Stimulated activated CD8-positive, alpha-beta memory T cell treated with anti-CD3 and anti-CD28 coated beads, Interleukin-7, amount 100 ng/mL, for 24 hours (primary cell): Measurements from ENCODE around the gene TSKU.
"Not testable (repeated sequence)": the region's sequence is repeated elsewhere in the genome, so short reads cannot be mapped to it uniquely, and the experiment has no call there.

Experiments used
- DNase-seq: peaks from one replicate; pipeline ENCODE4 v3.0.0-alpha.2; 2020; ENCODE audit warnings: low read depth

The TSKU gene

GRCh38 chr11:76824980-76825725, 42.0 kb downstream of the TSKU start:
- DNase-seq: no peak

DNA sequence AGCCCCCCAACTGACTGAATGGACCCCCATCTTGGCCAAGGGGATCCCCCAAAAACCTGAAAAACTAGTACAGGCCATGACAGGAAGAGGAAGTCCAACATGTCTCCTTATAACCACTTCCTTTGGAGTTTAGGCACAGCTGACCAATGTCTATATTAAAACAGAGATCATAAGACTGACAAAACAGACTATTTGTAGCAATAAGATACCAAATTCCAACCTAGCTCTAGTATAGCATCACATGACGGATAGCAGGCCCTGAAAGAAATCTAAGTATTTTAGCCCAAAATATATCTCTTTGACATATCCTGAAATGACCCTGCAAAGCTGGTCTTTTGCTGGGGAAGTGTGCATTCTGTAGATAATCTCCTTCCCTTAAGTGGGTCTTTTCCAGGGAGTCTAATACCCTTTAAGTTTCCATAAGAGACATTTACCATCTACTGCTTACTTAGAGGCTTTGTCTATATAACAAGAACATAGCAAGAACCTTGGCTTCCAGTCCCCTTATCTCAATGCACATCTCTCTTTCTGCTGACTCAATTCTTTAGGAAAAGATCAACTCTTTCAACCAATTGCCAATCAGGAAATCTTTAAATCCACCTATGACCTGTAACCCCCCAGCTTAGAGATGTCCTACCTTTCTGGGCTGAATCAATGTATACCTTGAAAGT, 42.7 kb downstream of the TSKU start:
- DNase-seq: no peak

- not testable (repeated sequence) for DNase-seq
These were observed 43.4 kb downstream of the TSKU start for GRCh38 chr11:76826508-76826907.

GRCh38 chr11:76827005-76827404, 43.8 kb downstream of the TSKU start:
- DNase-seq: not testable (repeated sequence)

DNA sequence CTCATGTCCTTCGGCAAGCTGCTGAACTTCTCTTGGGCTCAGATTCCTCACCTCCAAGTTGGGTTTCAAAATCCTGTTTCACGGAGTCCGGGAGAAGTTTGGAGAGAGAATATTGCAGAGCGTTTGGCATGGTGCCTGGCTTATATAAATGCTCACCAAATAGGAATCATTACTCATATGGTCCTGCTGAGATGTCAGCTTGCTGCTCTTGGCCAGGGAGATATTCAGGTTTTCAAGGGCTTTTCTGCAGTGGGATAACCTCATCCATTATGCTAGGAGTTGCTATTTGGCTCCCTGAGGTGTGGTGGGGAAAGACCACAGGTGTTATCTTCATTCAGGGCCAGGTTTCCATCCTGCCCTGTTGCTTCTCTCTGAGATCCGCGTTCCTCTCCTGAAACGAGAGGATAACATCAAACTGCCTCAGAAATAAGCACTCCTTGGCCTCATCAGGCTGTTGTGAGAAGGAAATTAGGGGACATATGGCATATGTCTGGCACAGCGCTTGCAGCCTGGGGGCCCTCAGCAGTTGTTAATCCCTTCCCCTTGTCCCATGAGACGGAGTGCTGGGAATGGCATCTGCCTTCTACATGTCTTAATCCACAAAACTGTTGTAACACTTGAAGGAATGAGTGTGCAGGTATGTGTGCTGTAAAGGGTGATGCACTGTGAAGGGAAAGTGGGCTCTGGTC, 47.6 kb downstream of the TSKU start:
- no peak for DNase-seq

- no peak for DNase-seq
These were observed 48.6 kb downstream of the TSKU start for GRCh38 chr11:76831686-76832310.

- DNase-seq: no peak
These were observed 49.2 kb downstream of the TSKU start for GRCh38 chr11:76832361-76832760.

DNA sequence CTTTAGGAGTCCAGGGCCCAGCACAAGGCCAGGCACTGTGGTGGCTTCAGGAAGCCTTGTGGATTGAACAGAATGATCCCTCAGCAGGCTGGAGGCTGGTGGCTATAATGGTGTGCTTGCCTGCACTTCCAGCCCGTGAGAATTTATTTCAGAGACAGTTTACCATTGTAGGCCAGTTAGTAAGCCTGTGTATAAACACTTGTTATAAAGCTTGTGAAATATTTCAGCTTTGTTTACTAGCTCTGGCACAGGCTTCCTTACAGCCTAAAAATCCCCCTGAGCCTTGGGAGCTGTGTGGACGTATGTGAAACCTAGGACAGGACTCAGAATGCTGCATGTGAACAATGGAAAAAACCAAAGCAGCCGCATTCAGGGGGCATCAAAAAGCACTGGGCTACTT, 51.0 kb downstream of the TSKU start:
- no peak for DNase-seq

DNA sequence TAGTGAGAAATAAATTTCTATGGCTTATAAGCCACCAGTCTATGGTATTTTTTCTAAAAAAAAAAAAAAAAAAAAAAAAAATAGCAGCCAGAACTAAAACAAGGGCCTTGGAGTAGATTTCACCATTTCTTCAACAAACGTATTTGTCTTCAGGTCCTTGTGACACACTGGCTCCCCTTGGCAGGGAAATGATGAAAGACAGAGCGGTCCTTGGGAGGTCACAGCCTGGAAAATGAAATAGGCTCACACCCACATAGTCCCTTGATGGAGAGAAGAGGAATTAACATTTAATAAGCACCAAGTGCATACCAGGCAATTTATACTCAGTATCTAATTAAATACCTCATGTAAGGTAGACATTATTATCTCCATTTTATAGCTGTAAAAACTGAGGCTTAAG, 51.9 kb downstream of the TSKU start:
- DNase-seq: no peak

GRCh38 chr11:76835928-76836612, 52.9 kb downstream of the TSKU start:
- DNase-seq: no peak

DNA sequence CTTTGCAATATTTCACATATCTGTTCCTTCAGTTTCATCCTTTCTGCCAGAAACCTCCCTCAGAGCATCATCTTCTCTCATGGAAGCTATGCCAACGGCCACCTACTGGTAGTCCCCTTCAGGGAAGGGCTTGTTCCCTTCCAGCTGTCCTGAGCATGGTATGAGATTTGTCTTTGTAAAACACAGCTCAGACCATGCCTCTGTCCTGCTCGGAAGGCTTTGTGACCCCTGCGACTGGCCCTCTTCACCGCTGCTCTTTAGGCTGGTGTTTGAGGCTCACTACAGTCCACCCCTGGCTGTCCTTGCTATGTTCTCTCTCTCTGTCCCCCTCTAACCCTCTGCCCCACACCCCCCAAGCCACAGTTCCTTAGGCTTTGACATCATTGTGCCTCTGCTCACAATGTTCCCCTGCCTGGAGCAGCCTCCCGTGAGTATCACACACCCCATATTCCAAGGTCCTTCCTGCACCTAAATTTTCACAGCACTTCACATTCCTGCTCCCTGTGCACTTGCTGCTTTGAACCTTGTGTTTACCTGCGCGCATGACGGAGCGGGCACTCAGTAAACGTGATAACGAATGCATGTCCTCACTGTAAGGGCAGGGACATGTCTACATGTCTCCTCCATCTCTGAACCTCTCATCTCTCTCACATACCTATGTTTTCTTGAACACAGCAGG, 53.6 kb downstream of the TSKU start:
- no peak for DNase-seq

GRCh38 chr11:76837696-76838677, 54.8 kb downstream of the TSKU start:
- no peak for DNase-seq

GRCh38 chr11:76838678-76839068, 55.5 kb downstream of the TSKU start:
- no peak for DNase-seq

DNA sequence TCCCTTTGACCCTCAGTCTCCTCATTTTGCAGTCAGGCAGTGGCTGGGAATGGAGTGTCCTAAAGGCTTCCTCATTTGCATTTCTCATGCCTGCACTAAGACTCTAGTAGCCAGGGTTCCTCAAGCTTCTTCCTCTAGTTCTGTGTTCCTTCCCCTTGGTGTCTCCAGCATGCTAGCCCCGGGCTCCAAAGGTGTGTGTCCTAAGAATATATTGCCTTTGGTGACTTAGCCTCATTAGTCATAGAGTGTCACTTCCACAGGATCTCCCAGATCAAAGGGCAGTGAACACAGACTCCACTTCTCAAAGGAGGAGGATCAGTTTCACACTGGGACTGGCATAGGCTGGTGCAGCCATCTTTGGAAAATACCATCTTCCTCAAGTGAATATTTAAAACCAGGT, 56.2 kb downstream of the TSKU start:
- no peak for DNase-seq

DNA sequence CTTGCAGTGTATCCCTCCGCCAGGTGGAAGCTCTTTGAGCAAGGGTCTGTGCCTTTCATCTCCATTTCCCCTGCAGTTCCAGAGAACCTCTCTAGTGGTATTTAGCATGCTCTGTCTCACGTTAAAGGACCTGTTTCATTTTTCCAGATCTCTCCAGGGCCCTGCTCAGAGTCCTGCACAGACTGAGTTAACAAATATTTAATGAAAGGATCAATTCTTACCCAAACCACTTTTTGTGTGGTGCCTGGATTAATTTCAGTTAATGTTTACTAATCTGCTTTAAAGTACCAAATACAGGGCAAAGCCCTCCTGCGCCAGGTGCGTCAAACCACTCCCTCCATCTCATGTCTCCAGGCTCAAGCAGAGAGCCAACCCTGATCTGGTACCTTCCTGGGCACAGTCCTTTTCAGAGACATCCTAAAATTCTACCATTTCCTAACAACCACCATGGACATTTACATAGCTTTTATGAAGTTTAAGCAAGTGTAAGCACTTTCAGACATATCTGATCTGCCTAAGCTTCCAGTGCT, 58.8 kb downstream of the TSKU start:
- no peak for DNase-seq

DNA sequence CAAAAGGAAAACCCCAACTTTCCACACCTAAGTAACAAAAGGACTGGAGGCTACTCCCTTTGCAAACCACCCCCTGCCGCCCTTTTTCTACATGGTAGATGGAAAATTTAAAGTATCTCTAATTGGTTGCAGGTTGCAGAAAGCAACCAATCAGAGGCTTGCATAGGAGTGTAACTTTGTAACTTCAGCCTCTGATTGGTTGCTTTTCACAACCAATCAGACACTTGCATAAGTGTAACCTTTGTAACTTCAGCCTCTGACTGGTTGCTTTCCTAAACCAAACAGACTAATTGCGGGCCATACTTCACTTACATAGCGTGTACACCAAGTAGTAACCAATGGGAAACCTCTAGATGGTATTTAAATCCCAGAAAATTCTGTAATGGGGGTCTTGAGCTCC, 60.8 kb downstream of the TSKU start:
- no peak for DNase-seq

- DNase-seq: no peak
These were observed 61.4 kb downstream of the TSKU start for GRCh38 chr11:76844511-76844910.

GRCh38 chr11:76845069-76845468, 61.9 kb downstream of the TSKU start:
- DNase-seq: no peak

DNA sequence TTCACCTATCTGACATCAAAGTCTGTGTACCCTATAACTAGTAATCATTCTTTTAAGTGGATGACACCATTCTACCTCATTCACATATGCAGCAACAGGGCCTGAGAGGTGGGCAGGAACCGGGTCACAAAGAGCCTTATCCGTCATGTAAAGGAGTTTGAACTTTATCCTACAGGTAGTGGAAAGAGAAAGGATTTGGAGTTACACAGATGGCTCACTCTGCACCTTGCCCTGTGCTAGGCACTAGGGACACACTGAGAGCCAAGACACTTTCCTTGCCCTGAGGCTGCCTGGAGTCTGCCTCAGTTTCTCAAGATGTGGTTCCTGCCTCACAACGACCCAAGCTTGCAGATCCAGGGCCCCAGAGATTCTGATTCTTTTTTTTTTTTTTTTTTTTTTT, 63.3 kb downstream of the TSKU start:
- DNase-seq: no peak
